ENCODE measurements around the gene PPP1R15B. TPM values are rescaled to one million over a fixed set of nuclear protein-coding genes. Genes with fewer than 3 reads are reported as not detected.

PPP1R15B gene
- total and polyA plus RNA-seq, 12 donors = 6.8 to 58.9 (median 41.8) TPM

- no peak for DNase-seq
- TF ChIP-seq, protein P1, sequence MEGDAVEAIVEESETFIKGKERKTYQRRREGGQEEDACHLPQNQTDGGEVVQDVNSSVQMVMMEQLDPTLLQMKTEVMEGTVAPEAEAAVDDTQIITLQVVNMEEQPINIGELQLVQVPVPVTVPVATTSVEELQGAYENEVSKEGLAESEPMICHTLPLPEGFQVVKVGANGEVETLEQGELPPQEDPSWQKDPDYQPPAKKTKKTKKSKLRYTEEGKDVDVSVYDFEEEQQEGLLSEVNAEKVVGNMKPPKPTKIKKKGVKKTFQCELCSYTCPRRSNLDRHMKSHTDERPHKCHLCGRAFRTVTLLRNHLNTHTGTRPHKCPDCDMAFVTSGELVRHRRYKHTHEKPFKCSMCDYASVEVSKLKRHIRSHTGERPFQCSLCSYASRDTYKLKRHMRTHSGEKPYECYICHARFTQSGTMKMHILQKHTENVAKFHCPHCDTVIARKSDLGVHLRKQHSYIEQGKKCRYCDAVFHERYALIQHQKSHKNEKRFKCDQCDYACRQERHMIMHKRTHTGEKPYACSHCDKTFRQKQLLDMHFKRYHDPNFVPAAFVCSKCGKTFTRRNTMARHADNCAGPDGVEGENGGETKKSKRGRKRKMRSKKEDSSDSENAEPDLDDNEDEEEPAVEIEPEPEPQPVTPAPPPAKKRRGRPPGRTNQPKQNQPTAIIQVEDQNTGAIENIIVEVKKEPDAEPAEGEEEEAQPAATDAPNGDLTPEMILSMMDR (IDR thresholded peaks at IDR 0.05) = no peak
- H3K4me1 ChIP-seq (replicated peaks in 1 of 2) = peaks cover 22 to 30% of the 10 kb centered on the region in 2 donors
- H3K4me3 ChIP-seq = no peak overlapping the region
- H3K9me3 ChIP-seq (replicated peaks in 1 of 3) = no peaks in the 10 kb centered on the region
- 90 to 100% (median 99%) methylated on average over 1 of the region's 1 CpG for WGBS, 4 donors
- intact Hi-C loops (cut with DNase I) = no loop called here
- peak overlapping the region in 2 of 5 donors; percentile 40 to 44 for H3K27ac ChIP-seq
- no peaks in the 10 kb centered on the region for H3K27me3 ChIP-seq
- no peaks in the 10 kb centered on the region for H3K36me3 ChIP-seq (replicated peaks in 1 of 2)
Measured at GRCh38 chr1:204413170-204413535, 1.5 kb upstream of the PPP1R15B start.

DNA sequence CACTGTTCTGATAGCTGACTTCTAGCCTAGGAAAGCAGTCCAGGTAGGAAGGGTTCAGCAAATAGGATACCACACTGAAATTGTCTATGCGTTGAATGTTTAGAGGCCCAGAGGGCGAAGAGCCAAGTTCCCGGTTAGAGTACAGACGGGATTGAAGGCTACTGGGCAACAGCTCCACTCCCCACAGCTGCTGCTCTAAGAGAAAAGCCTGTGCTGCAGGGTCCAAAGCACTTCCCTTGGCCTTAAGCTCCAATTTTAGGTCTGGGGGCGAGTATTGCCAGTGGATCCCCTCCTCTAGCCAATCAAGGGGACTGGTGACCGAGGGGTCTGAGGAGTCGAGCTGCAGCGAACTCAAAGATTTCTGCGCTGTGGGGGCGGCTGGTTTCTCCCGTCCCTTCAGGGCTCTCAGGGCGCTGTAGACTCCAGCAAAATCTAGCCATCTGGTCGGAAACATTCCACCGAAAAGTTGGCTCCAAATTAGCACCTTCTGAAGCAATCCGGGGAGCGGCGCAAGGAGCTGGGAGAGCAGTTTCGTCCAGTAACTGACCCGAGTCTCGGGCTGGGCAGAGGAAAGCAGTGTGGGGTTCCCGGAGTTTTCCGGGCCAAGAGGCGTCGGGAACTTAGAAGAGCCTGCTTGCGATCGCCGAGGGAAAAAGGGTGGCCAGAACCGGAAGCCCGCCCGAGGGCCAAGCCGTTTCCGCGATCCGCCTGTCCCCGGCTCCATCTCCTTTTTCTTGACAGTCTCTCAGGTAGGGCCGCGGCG lies 748 bp downstream of the PPP1R15B start:
- Histone ChIP-seq H3K27ac (peak overlapping the region; percentile 95 to 100 (median 99)), H3K4me3 (peak overlapping the region; percentile 59 to 99 (median 87)), H3K36me3 (replicated peaks in 1 of 2) (peaks cover 0 to 3% of the 10 kb centered on the region in 2 donors), H3K9me3 (replicated peaks in 1 of 3) (no peaks in the 10 kb centered on the region), H3K4me1 (replicated peaks in 1 of 2) (peaks cover 9 to 24% of the 10 kb centered on the region in 2 donors), H3K27me3 (no peaks in the 10 kb centered on the region)
- intact Hi-C loops (cut with DNase I) = no loop called here
- no peak for TF ChIP-seq POLR2A (IDR thresholded peaks at IDR 0.05)
- TF ChIP-seq, protein P1 (IDR thresholded peaks at IDR 0.05) = peak in 1 of 6 experiments; percentile 6
- peak; percentile 46 to 74 (median 55) for DNase-seq
- WGBS, 4 donors = 0 to 1% (median 1%) methylated on average over 15 to 38 of the region's 38 CpGs

DNA sequence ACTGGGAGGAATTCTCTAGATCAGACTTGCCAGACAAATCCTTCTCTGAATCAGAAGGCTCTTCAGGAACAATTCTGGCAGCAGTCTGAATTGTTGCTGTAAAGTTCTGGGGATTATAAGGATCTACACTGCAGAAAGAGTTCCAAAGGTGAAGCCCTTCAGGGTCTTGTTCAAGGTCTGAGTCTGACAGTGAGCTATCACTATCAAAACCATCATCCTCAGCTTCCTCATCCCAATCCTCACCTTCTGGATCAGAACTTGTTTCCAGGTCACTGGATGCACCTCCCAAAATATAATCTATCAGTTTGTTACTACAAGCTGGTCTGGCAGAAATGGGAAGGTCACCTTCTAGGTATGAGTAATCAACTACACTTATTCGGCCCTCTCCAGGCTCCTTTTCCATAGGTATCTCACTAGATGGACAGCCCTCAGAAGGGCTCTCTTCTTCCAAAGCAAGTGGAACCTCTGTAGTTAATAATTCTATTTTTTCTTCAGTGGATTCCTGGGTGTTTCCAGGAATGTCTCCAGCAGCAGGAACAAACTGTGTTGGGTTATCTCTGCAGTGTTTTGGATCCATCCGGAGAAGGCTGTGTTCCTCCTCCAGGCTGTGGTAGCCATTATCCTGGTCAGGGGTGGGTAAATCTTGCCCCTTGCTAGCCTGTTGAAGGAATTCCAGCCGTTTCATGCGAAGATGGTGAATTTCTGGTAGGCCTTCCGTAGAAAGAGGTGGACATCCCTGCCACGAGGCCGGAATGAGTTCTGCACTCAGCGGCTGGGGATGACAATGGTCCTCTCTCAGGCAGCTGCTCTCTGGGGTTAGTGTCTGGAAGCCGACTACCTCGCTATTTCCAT lies 1.6 kb downstream of the PPP1R15B start:
- 0 to 1% (median 0%) methylated on average over 2 to 10 of the region's 10 CpGs for WGBS, 4 donors
- peaks cover 15 to 30% of the 10 kb centered on the region in 2 donors for H3K4me1 ChIP-seq (replicated peaks in 1 of 2)
- H3K9me3 ChIP-seq (replicated peaks in 1 of 3) = no peaks in the 10 kb centered on the region
- H3K27me3 ChIP-seq = no peaks in the 10 kb centered on the region
- peak overlapping the region; percentile 95 to 100 (median 99) for H3K27ac ChIP-seq
- peaks cover 0 to 11% of the 10 kb centered on the region in 2 donors for H3K36me3 ChIP-seq (replicated peaks in 1 of 2)
- peak overlapping the region; percentile 59 to 99 (median 87) for H3K4me3 ChIP-seq
- intact Hi-C loops (cut with DNase I) = no loop called here
- TF ChIP-seq, protein P1 (IDR thresholded peaks at IDR 0.05) = no peak
- no peak for DNase-seq

- H3K27ac ChIP-seq = peak overlapping the region in 3 of 5 donors; percentile 95 to 99 (median 99)
- peaks cover 15 to 39% of the 10 kb centered on the region in 2 donors for H3K4me1 ChIP-seq (replicated peaks in 1 of 2)
- intact Hi-C loops (cut with DNase I) = no loop called here
- no peak for DNase-seq
- 0 to 1% (median 0%) methylated on average over 3 of the region's 3 CpGs for WGBS, 4 donors
- TF ChIP-seq POLR2A (IDR thresholded peaks at IDR 0.05) = no peak
- TF ChIP-seq, protein P1 (IDR thresholded peaks at IDR 0.05) = no peak
- H3K4me3 ChIP-seq = peak overlapping the region; percentile 39 to 99 (median 78)
- peaks cover 0 to 20% of the 10 kb centered on the region in 2 donors for H3K36me3 ChIP-seq (replicated peaks in 1 of 2)
- H3K27me3 ChIP-seq = no peaks in the 10 kb centered on the region
- H3K9me3 ChIP-seq (replicated peaks in 1 of 3) = no peaks in the 10 kb centered on the region
Measured at GRCh38 chr1:204409123-204409522, 2.5 kb downstream of the PPP1R15B start.
